Measurements from ENCODE around the gene NUDT6.
"Not testable (repeated sequence)": the region's sequence is repeated elsewhere in the genome, so short reads cannot be mapped to it uniquely, and the experiment has no call there.

Gene NUDT6

GRCh38 chr4:122873146-122873545 lies 49.3 kb downstream of the NUDT6 start:
- no peak overlapping the region for H2AFZ ChIP-seq (ENCODE audit: insufficient read depth, low read length, poor library complexity)

GRCh38 chr4:122868235-122868634 lies 54.2 kb downstream of the NUDT6 start:
- H2AFZ ChIP-seq (ENCODE audit: insufficient read depth, low read length, poor library complexity); H3K4me3 ChIP-seq (ENCODE audit: low read depth, low read length); H4K12ac ChIP-seq (ENCODE audit: low read depth, low read length); H3K4ac ChIP-seq (ENCODE audit: low read depth, low read length); H3K4me1 ChIP-seq (ENCODE audit: control insufficient read depth in 1 of 2, insufficient read depth in 2 of 2, low read length in 2 of 2); H4K91ac ChIP-seq (ENCODE audit: low read depth, low read length); H2BK12ac ChIP-seq (ENCODE audit: low read length); H2BK120ac ChIP-seq (ENCODE audit: insufficient read depth, low read length, poor library complexity); H3K36me3 ChIP-seq (ENCODE audit: control insufficient read depth in 1 of 2, insufficient read depth in 2 of 2, low read length in 2 of 2); H3K79me2 ChIP-seq (ENCODE audit: control insufficient read depth, insufficient read depth, low read length, poor library complexity); DNase-seq; H2AK5ac ChIP-seq (ENCODE audit: low read length); H2BK5ac ChIP-seq (ENCODE audit: low read depth, low read length, poor library complexity); H3K14ac ChIP-seq (ENCODE audit: low read length); H4K8ac ChIP-seq (ENCODE audit: low read depth, low read length); H3K79me1 ChIP-seq (ENCODE audit: low read length); H3K9ac ChIP-seq (ENCODE audit: low read length); H3K9me3 ChIP-seq (ENCODE audit: insufficient read depth, low read depth, low read length); H3K27me3 ChIP-seq (ENCODE audit: insufficient read depth, low read length); H3K23ac ChIP-seq (ENCODE audit: low read length); H3K27ac ChIP-seq (ENCODE audit: low read depth, low read length); H3K4me2 ChIP-seq (ENCODE audit: low read length); H3K18ac ChIP-seq (ENCODE audit: low read length): not testable (repeated sequence)
- no CpG with 5 or more reads among the region's 3 CpGs for WGBS (ENCODE audit: extremely low coverage, insufficient coverage, insufficient read length)

More at GRCh38 chr4:122873146-122873545, 49.3 kb downstream of the NUDT6 start:
- Histone ChIP-seq H3K27ac (ENCODE audit: low read depth, low read length) (no peak overlapping the region), H3K18ac (ENCODE audit: low read length) (no peak overlapping the region), H3K4me3 (ENCODE audit: low read depth, low read length) (no peak overlapping the region), H4K12ac (ENCODE audit: low read depth, low read length) (no peak overlapping the region), H2BK12ac (ENCODE audit: low read length) (no peak overlapping the region), H3K4ac (ENCODE audit: low read depth, low read length) (no peak overlapping the region), H3K27me3 (ENCODE audit: insufficient read depth, low read length) (no peaks in the 10 kb centered on the region), H3K9me3 (ENCODE audit: insufficient read depth, low read depth, low read length) (no peaks in the 10 kb centered on the region), H3K23ac (ENCODE audit: low read length) (no peak overlapping the region), H3K4me1 (ENCODE audit: control insufficient read depth in 1 of 2, insufficient read depth in 2 of 2, low read length in 2 of 2) (no peaks in the 10 kb centered on the region), H3K79me2 (ENCODE audit: control insufficient read depth, insufficient read depth, low read length, poor library complexity) (no peaks in the 10 kb centered on the region), H3K9ac (ENCODE audit: low read length) (no peak overlapping the region), H4K8ac (ENCODE audit: low read depth, low read length) (no peak overlapping the region), H4K91ac (ENCODE audit: low read depth, low read length) (no peak overlapping the region), H3K36me3 (ENCODE audit: control insufficient read depth in 1 of 2, insufficient read depth in 2 of 2, low read length in 2 of 2) (no peaks in the 10 kb centered on the region), H3K14ac (ENCODE audit: low read length) (no peak overlapping the region), H2BK120ac (ENCODE audit: insufficient read depth, low read length, poor library complexity) (no peak overlapping the region), H2AK5ac (ENCODE audit: low read length) (no peak overlapping the region), H3K79me1 (ENCODE audit: low read length) (no peaks in the 10 kb centered on the region), H2BK5ac (ENCODE audit: low read depth, low read length, poor library complexity) (no peak overlapping the region), H3K4me2 (ENCODE audit: low read length) (no peak overlapping the region)
- WGBS (ENCODE audit: extremely low coverage, insufficient coverage, insufficient read length) = no CpG with 5 or more reads among the region's 1 CpG
- DNase-seq = no peak

- H3K4ac ChIP-seq (ENCODE audit: low read depth, low read length) = no peak overlapping the region
- no peak overlapping the region for H4K8ac ChIP-seq (ENCODE audit: low read depth, low read length)
- H3K4me2 ChIP-seq (ENCODE audit: low read length) = no peak overlapping the region
- no peak for DNase-seq
- H2AK5ac ChIP-seq (ENCODE audit: low read length) = no peak overlapping the region
- no peaks in the 10 kb centered on the region for H3K36me3 ChIP-seq (ENCODE audit: control insufficient read depth in 1 of 2, insufficient read depth in 2 of 2, low read length in 2 of 2)
- no peak overlapping the region for H3K18ac ChIP-seq (ENCODE audit: low read length)
- no peaks in the 10 kb centered on the region for H3K79me1 ChIP-seq (ENCODE audit: low read length)
- H4K12ac ChIP-seq (ENCODE audit: low read depth, low read length) = no peak overlapping the region
- no peaks in the 10 kb centered on the region for H3K79me2 ChIP-seq (ENCODE audit: control insufficient read depth, insufficient read depth, low read length, poor library complexity)
- H3K9ac ChIP-seq (ENCODE audit: low read length) = no peak overlapping the region
- no peaks in the 10 kb centered on the region for H3K4me1 ChIP-seq (ENCODE audit: control insufficient read depth in 1 of 2, insufficient read depth in 2 of 2, low read length in 2 of 2)
- no peaks in the 10 kb centered on the region for H3K9me3 ChIP-seq (ENCODE audit: insufficient read depth, low read depth, low read length)
- H2BK12ac ChIP-seq (ENCODE audit: low read length) = no peak overlapping the region
- no peak overlapping the region for H3K27ac ChIP-seq (ENCODE audit: low read depth, low read length)
- H3K4me3 ChIP-seq (ENCODE audit: low read depth, low read length) = no peak overlapping the region
- H3K27me3 ChIP-seq (ENCODE audit: insufficient read depth, low read length) = no peaks in the 10 kb centered on the region
- no peak overlapping the region for H2AFZ ChIP-seq (ENCODE audit: insufficient read depth, low read length, poor library complexity)
- no peak overlapping the region for H2BK5ac ChIP-seq (ENCODE audit: low read depth, low read length, poor library complexity)
- no peak overlapping the region for H3K23ac ChIP-seq (ENCODE audit: low read length)
- no CpG with 5 or more reads among the region's 4 CpGs for WGBS (ENCODE audit: extremely low coverage, insufficient coverage, insufficient read length)
- H2BK120ac ChIP-seq (ENCODE audit: insufficient read depth, low read length, poor library complexity) = no peak overlapping the region
- no peak overlapping the region for H4K91ac ChIP-seq (ENCODE audit: low read depth, low read length)
- no peak overlapping the region for H3K14ac ChIP-seq (ENCODE audit: low read length)
These were observed 57.0 kb downstream of the NUDT6 start for GRCh38 chr4:122865425-122865824.

GRCh38 chr4:122863639-122864038 lies 58.8 kb downstream of the NUDT6 start:
- no peak for DNase-seq
- WGBS (ENCODE audit: extremely low coverage, insufficient coverage, insufficient read length) = no CpG with 5 or more reads among the region's 1 CpG

More at GRCh38 chr4:122863639-122864038, 58.8 kb downstream of the NUDT6 start:
- Histone ChIP-seq H3K23ac (ENCODE audit: low read length) (no peak overlapping the region), H2BK5ac (ENCODE audit: low read depth, low read length, poor library complexity) (no peak overlapping the region), H3K4me3 (ENCODE audit: low read depth, low read length) (no peak overlapping the region), H2BK12ac (ENCODE audit: low read length) (no peak overlapping the region), H4K91ac (ENCODE audit: low read depth, low read length) (no peak overlapping the region), H4K12ac (ENCODE audit: low read depth, low read length) (no peak overlapping the region), H3K27me3 (ENCODE audit: insufficient read depth, low read length) (no peaks in the 10 kb centered on the region), H3K36me3 (ENCODE audit: control insufficient read depth in 1 of 2, insufficient read depth in 2 of 2, low read length in 2 of 2) (no peaks in the 10 kb centered on the region), H3K9ac (ENCODE audit: low read length) (no peak overlapping the region), H2BK120ac (ENCODE audit: insufficient read depth, low read length, poor library complexity) (no peak overlapping the region), H4K8ac (ENCODE audit: low read depth, low read length) (no peak overlapping the region), H2AFZ (ENCODE audit: insufficient read depth, low read length, poor library complexity) (no peak overlapping the region), H3K4ac (ENCODE audit: low read depth, low read length) (no peak overlapping the region), H3K4me2 (ENCODE audit: low read length) (no peak overlapping the region), H2AK5ac (ENCODE audit: low read length) (no peak overlapping the region), H3K14ac (ENCODE audit: low read length) (no peak overlapping the region), H3K4me1 (ENCODE audit: control insufficient read depth in 1 of 2, insufficient read depth in 2 of 2, low read length in 2 of 2) (no peaks in the 10 kb centered on the region), H3K27ac (ENCODE audit: low read depth, low read length) (no peak overlapping the region), H3K79me2 (ENCODE audit: control insufficient read depth, insufficient read depth, low read length, poor library complexity) (no peaks in the 10 kb centered on the region), H3K9me3 (ENCODE audit: insufficient read depth, low read depth, low read length) (no peaks in the 10 kb centered on the region), H3K18ac (ENCODE audit: low read length) (no peak overlapping the region), H3K79me1 (ENCODE audit: low read length) (no peaks in the 10 kb centered on the region)

Measured in trophoblast cell (in vitro differentiated cells and primary cell).